ENCODE measurements around the gene RMND5B.
"Not testable (repeated sequence)": the region's sequence is repeated elsewhere in the genome, so short reads cannot be mapped to it uniquely, and the experiment has no call there.

RMND5B gene

DNA sequence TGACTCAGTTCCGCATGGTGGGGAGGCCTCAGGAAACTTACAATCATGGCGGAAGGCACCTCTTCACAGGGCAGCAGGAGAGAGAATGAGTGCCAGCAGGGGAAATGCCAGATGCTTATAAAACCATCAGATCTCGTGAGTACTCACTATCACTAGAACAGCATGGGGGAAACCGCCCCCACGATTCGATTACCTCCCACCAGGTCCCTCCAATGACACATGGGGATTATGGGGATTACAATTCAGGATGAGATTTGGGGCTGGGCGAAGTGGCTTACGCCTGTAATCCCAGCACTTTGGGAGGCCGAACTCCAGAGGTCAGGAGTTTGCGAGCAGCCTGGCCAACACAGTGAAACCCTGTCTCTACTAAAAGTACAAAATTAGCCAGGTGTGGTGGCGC lies 67.3 kb downstream of the RMND5B start:
- not testable (repeated sequence) for H2AK5ac ChIP-seq (ENCODE audit: low read length); H3K9ac ChIP-seq (ENCODE audit: low read length); H3K4me3 ChIP-seq (ENCODE audit: low read depth, low read length); H2BK5ac ChIP-seq (ENCODE audit: low read depth, low read length, poor library complexity); H3K36me3 ChIP-seq (ENCODE audit: control insufficient read depth in 1 of 2, insufficient read depth in 2 of 2, low read length in 2 of 2); H2BK12ac ChIP-seq (ENCODE audit: low read length); H2BK120ac ChIP-seq (ENCODE audit: insufficient read depth, low read length, poor library complexity); H4K91ac ChIP-seq (ENCODE audit: low read depth, low read length); H3K79me2 ChIP-seq (ENCODE audit: control insufficient read depth, insufficient read depth, low read length, poor library complexity); H3K27ac ChIP-seq (ENCODE audit: low read depth, low read length); H3K9me3 ChIP-seq (ENCODE audit: insufficient read depth, low read depth, low read length); H3K27me3 ChIP-seq (ENCODE audit: insufficient read depth, low read length); H4K12ac ChIP-seq (ENCODE audit: low read depth, low read length); DNase-seq; H2AFZ ChIP-seq (ENCODE audit: insufficient read depth, low read length, poor library complexity); H3K4me1 ChIP-seq (ENCODE audit: control insufficient read depth in 1 of 2, insufficient read depth in 2 of 2, low read length in 2 of 2); H3K79me1 ChIP-seq (ENCODE audit: low read length); H3K4me2 ChIP-seq (ENCODE audit: low read length); H3K14ac ChIP-seq (ENCODE audit: low read length); H3K4ac ChIP-seq (ENCODE audit: low read depth, low read length); H4K8ac ChIP-seq (ENCODE audit: low read depth, low read length); H3K18ac ChIP-seq (ENCODE audit: low read length); H3K23ac ChIP-seq (ENCODE audit: low read length)
- no CpG with 5 or more reads among the region's 11 CpGs for WGBS (ENCODE audit: extremely low coverage, insufficient coverage, insufficient read length)

GRCh38 chr5:178198706-178199105 lies 67.9 kb downstream of the RMND5B start:
- Histone ChIP-seq H3K18ac (ENCODE audit: low read length) (no peak overlapping the region), H2AK5ac (ENCODE audit: low read length) (no peak overlapping the region), H4K8ac (ENCODE audit: low read depth, low read length) (no peak overlapping the region), H3K27ac (ENCODE audit: low read depth, low read length) (no peak overlapping the region), H3K79me1 (ENCODE audit: low read length) (no peaks in the 10 kb centered on the region), H2AFZ (ENCODE audit: insufficient read depth, low read length, poor library complexity) (no peak overlapping the region), H2BK5ac (ENCODE audit: low read depth, low read length, poor library complexity) (no peak overlapping the region), H3K14ac (ENCODE audit: low read length) (no peak overlapping the region), H3K4ac (ENCODE audit: low read depth, low read length) (no peak overlapping the region), H3K9ac (ENCODE audit: low read length) (no peak overlapping the region), H4K91ac (ENCODE audit: low read depth, low read length) (no peak overlapping the region), H3K23ac (ENCODE audit: low read length) (no peak overlapping the region), H3K27me3 (ENCODE audit: insufficient read depth, low read length) (no peaks in the 10 kb centered on the region), H3K36me3 (ENCODE audit: control insufficient read depth in 1 of 2, insufficient read depth in 2 of 2, low read length in 2 of 2) (no peaks in the 10 kb centered on the region), H2BK12ac (ENCODE audit: low read length) (no peak overlapping the region), H4K12ac (ENCODE audit: low read depth, low read length) (no peak overlapping the region), H3K79me2 (ENCODE audit: control insufficient read depth, insufficient read depth, low read length, poor library complexity) (no peaks in the 10 kb centered on the region), H3K4me3 (ENCODE audit: low read depth, low read length) (no peak overlapping the region), H3K4me1 (ENCODE audit: control insufficient read depth in 1 of 2, insufficient read depth in 2 of 2, low read length in 2 of 2) (no peaks in the 10 kb centered on the region), H3K9me3 (ENCODE audit: insufficient read depth, low read depth, low read length) (no peaks in the 10 kb centered on the region), H3K4me2 (ENCODE audit: low read length) (no peak overlapping the region), H2BK120ac (ENCODE audit: insufficient read depth, low read length, poor library complexity) (no peak overlapping the region)
- no peak for DNase-seq
- no CpG with 5 or more reads among the region's 11 CpGs for WGBS (ENCODE audit: extremely low coverage, insufficient coverage, insufficient read length)

DNA sequence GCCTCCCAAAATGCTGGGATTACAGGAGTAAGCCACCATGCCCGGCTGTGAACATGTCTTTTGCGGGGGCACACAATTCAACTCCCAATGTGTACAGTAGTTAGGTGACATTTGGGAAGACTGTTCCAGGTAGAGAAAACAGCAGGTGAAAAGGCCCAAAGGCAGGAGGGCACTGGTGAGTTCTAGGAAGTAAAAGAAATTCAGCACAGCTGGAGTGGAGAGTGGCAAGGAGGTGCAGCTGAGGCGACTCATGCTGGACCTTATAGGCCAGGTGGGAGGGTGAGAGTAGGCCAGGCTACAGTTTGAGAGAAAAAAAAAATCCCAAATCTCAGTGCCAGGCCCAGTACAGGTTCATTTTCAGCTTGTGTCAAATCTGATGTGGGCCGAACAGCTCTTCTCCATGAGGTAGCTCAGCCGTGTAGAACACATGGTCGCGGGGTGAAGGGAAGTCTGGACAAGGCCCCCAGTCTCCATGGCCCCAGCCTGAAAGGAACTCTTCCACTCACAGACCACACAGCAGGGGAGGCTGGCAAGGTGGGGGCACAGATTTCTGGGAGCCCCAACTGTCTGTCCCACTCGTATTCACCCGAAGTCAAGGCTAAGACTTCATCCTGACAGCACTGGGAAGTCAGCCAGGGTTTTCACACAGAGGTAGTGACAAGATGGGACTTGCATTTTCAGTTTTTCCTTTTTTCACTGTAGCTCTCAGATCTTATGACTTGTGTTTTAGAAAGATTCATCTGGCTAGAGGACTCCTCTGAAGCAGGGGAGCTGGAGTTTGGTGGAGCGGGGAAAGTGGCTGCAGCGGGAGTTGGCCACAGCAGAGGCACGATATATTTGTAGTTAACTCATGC lies 69.0 kb downstream of the RMND5B start:
- H3K9ac ChIP-seq (ENCODE audit: low read length): no peak overlapping the region
- peaks cover 2% of the 10 kb centered on the region for H3K27me3 ChIP-seq (ENCODE audit: insufficient read depth, low read length)
- no peak overlapping the region for H2BK5ac ChIP-seq (ENCODE audit: low read depth, low read length, poor library complexity)
- peaks cover 8% of the 10 kb centered on the region for H3K79me2 ChIP-seq (ENCODE audit: control insufficient read depth, insufficient read depth, low read length, poor library complexity)
- no peak overlapping the region for H4K12ac ChIP-seq (ENCODE audit: low read depth, low read length)
- no peak overlapping the region for H2AFZ ChIP-seq (ENCODE audit: insufficient read depth, low read length, poor library complexity)
- H3K4ac ChIP-seq (ENCODE audit: low read depth, low read length): no peak overlapping the region
- H3K36me3 ChIP-seq (ENCODE audit: control insufficient read depth in 1 of 2, insufficient read depth in 2 of 2, low read length in 2 of 2): no peaks in the 10 kb centered on the region
- WGBS (ENCODE audit: extremely low coverage, insufficient coverage, insufficient read length): no CpG with 5 or more reads among the region's 12 CpGs
- H3K27ac ChIP-seq (ENCODE audit: low read depth, low read length): no peak overlapping the region
- no peaks in the 10 kb centered on the region for H3K9me3 ChIP-seq (ENCODE audit: insufficient read depth, low read depth, low read length)
- no peak overlapping the region for H3K4me2 ChIP-seq (ENCODE audit: low read length)
- DNase-seq: no peak
- no peak overlapping the region for H3K18ac ChIP-seq (ENCODE audit: low read length)
- H3K23ac ChIP-seq (ENCODE audit: low read length): no peak overlapping the region
- no peak overlapping the region for H2AK5ac ChIP-seq (ENCODE audit: low read length)
- H3K4me3 ChIP-seq (ENCODE audit: low read depth, low read length): no peak overlapping the region
- H3K4me1 ChIP-seq (ENCODE audit: control insufficient read depth in 1 of 2, insufficient read depth in 2 of 2, low read length in 2 of 2): no peaks in the 10 kb centered on the region
- H2BK12ac ChIP-seq (ENCODE audit: low read length): no peak overlapping the region
- H4K91ac ChIP-seq (ENCODE audit: low read depth, low read length): no peak overlapping the region
- no peak overlapping the region for H2BK120ac ChIP-seq (ENCODE audit: insufficient read depth, low read length, poor library complexity)
- no peak overlapping the region for H4K8ac ChIP-seq (ENCODE audit: low read depth, low read length)
- peaks cover 8% of the 10 kb centered on the region for H3K79me1 ChIP-seq (ENCODE audit: low read length)
- no peak overlapping the region for H3K14ac ChIP-seq (ENCODE audit: low read length)

Data from trophoblast cell (in vitro differentiated cells and primary cell).